PFSK-1 (cell line): ENCODE measurements around the gene GPX2.

Experiments used
- FOXP2 ChIP-seq: optimal IDR thresholded peaks from 2 replicates; pipeline ENCODE3; 2011; ENCODE audit warnings: borderline replicate concordance, control low read depth, inconsistent platforms; ENCODE audit not compliant: insufficient read depth; ENCODE audit errors: extremely low read length, extremely low read depth
- POLR2AphosphoS5 ChIP-seq: IDR thresholded peaks from 2 replicates; pipeline ENCODE4 v1.6.1; 2012; ENCODE audit warnings: low read depth, mild to moderate bottlenecking, control low read depth, low read length, moderate library complexity
- REST ChIP-seq, 2 experiments: IDR thresholded peaks; 2 replicates each; pipeline versions ENCODE4 v1.6.1 to v1.8.0; 2011 to 2012; ENCODE audit warnings: low read depth in 2 of 2, low read length in 2 of 2, control low read depth in 1 of 2, inconsistent platforms in 1 of 2, mild to moderate bottlenecking in 1 of 2, moderate library complexity in 1 of 2; ENCODE audit not compliant: insufficient read depth in 1 of 2
- SIN3A ChIP-seq: IDR thresholded peaks from 2 replicates; pipeline ENCODE4 v1.6.1; 2012; ENCODE audit warnings: mild to moderate bottlenecking, low read length, moderate library complexity, borderline replicate concordance; ENCODE audit not compliant: insufficient read depth
- TAF1 ChIP-seq: IDR thresholded peaks from 2 replicates; pipeline ENCODE4 v1.6.1; 2012; ENCODE audit warnings: low read length, control low read depth, borderline replicate concordance; ENCODE audit not compliant: insufficient read depth

GPX2 gene

GRCh38 chr14:64966976-64967375, 24.4 kb upstream of the GPX2 start:
- TF ChIP-seq TAF1 = no peak
- no peak for TF ChIP-seq FOXP2
- TF ChIP-seq REST (IDR thresholded peaks at IDR 0.05; ENCODE audit: insufficient read depth in 1 of 2, low read depth in 2 of 2, low read length in 2 of 2) = no peak
- TF ChIP-seq POLR2AphosphoS5 = no peak
- TF ChIP-seq SIN3A = no peak

- TF ChIP-seq POLR2AphosphoS5 = no peak
Measured at GRCh38 chr14:64965356-64966000, 22.9 kb upstream of the GPX2 start.

- no peak for TF ChIP-seq REST (IDR thresholded peaks at IDR 0.05; ENCODE audit: insufficient read depth in 1 of 2, low read depth in 2 of 2, low read length in 2 of 2)
Measured at GRCh38 chr14:64963611-64964010, 21.1 kb upstream of the GPX2 start.

- TF ChIP-seq SIN3A = no peak
- TF ChIP-seq REST (IDR thresholded peaks at IDR 0.05; ENCODE audit: insufficient read depth in 1 of 2, low read depth in 2 of 2, low read length in 2 of 2) = no peak
- TF ChIP-seq TAF1 = no peak
- TF ChIP-seq POLR2AphosphoS5 = no peak
- no peak for TF ChIP-seq FOXP2
Measured at GRCh38 chr14:64960762-64961276, 18.3 kb upstream of the GPX2 start.

GRCh38 chr14:64958743-64959142, 16.2 kb upstream of the GPX2 start:
- TF ChIP-seq TAF1 (no peak), SIN3A (no peak), FOXP2 (no peak), POLR2AphosphoS5 (no peak), REST (IDR thresholded peaks at IDR 0.05; ENCODE audit: insufficient read depth in 1 of 2, low read depth in 2 of 2, low read length in 2 of 2) (no peak)
